Measurements from ENCODE around the gene KLHDC4.
"Not testable (repeated sequence)": the region's sequence is repeated elsewhere in the genome, so short reads cannot be mapped to it uniquely, and the experiment has no call there.

Gene KLHDC4

DNA sequence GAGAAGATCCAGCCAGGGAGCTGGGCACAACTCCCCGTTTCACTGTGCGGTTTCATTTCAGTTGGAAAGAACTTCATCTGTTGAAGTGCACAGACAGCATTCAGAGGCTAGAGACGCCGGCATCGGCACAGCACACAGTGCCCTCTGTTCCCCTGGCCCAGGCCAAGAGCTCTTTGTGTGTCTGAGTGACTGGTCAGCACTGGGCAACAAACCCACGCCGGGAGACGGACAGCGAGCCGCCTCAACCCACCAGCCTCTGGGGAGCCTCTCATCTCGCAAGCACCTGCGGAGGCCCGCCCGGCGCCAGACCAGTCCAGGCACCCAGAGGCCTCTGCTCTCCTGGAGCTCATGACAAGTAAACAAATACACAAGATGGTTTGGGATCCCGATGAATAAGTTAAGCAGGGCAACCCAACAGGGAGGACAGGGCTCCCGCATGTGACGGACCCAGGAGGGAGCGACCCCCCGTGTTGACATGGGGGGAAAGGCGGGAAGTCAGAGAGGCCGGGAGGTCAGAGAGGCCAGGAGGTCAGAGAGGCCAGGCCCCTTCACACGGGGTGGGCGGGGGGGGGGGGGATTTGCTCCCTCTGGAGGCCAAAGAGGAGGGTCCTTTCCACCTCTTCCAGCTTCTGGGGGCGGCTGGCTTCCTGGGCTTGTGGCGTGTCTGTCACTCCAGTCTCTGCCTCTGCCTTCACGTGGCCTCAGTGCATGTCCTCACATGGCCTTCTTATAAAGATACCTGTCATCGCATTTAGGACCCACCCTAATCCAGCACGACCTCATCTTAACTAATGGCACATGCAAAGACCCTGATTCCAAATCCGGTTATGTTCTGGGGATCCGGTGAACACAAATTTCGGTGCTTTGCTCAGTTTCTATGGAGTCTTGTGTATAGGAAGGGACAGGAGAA is 25.8 kb upstream of the KLHDC4 start:
- Histone ChIP-seq H4K8ac (ENCODE audit: low read depth, low read length) (no peak overlapping the region), H3K4me1 (ENCODE audit: control insufficient read depth, low read depth, low read length) (no peaks in the 10 kb centered on the region), H4K5ac (ENCODE audit: low read length) (no peak overlapping the region), H3K27ac (ENCODE audit: low read depth, low read length) (no peak overlapping the region), H3K9ac (ENCODE audit: low read length) (no peak overlapping the region), H2BK5ac (ENCODE audit: low read length) (no peak overlapping the region), H2AK5ac (ENCODE audit: low read length) (no peak overlapping the region), H2BK120ac (ENCODE audit: low read depth, low read length) (no peak overlapping the region), H3K23ac (ENCODE audit: low read length) (no peak overlapping the region), H3K4me2 (ENCODE audit: low read length) (no peak overlapping the region), H3K79me2 (ENCODE audit: control insufficient read depth, insufficient read depth, low read length) (no peaks in the 10 kb centered on the region), H3K18ac (ENCODE audit: low read length) (no peak overlapping the region), H3K79me1 (ENCODE audit: low read length) (no peaks in the 10 kb centered on the region), H3K4me3 (ENCODE audit: low read length) (no peak overlapping the region), H3K36me3 (ENCODE audit: control insufficient read depth, insufficient read depth, low read length) (no peaks in the 10 kb centered on the region), H2BK15ac (replicated peaks; ENCODE audit: low read depth) (no peak overlapping the region), H3K56ac (ENCODE audit: low read length) (no peak overlapping the region), H3K27me3 (ENCODE audit: insufficient read depth, low read length, poor library complexity) (no peaks in the 10 kb centered on the region), H3K4ac (ENCODE audit: low read depth, low read length) (no peak overlapping the region)
- no CpG with 5 or more reads among the region's 32 CpGs for WGBS (ENCODE audit: extremely low coverage, insufficient coverage, low lambda C conversion rate)
- DNase-seq: no peak

DNA sequence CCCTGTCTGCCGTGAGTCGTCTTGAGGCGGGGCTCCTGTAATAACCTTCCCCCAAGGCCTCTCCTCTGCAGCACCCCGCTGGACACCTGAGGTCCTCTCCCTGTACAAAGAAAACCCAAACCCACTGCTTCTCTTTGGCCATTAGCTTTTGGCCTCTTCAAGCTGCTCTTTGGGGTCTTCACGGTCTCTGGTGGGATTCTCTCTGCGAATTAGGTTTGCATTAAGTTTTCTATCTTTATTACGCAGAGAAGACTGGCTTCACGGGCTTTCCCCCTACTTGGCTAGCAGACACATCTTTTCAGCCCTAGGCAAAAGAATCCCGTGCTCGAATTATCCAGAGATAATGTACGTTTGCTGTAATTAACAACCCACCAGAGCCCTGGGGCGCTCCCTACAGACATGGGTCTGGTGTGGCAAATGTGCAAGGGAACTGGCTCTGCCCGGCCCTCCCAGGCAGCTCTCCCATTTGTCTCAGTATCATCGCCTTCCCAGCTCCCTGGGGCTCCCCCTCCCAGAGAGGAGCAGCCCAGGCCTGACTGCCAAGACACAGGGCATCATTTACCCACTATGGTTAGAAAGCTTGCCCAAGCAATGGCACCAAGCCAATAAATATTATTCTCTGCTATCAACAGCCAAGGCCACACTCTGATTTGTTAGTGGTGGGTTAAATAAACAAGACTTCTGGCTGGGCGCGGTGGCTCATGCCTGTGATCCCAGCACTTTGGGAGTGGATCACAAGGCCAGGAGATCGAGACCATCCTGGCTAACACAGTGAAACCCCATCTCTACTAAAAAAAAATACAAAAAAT is 24.7 kb upstream of the KLHDC4 start:
- no peak overlapping the region for H3K9ac ChIP-seq (ENCODE audit: low read length)
- no peaks in the 10 kb centered on the region for H3K79me2 ChIP-seq (ENCODE audit: control insufficient read depth, insufficient read depth, low read length)
- H3K4me1 ChIP-seq (ENCODE audit: control insufficient read depth, low read depth, low read length): no peaks in the 10 kb centered on the region
- no CpG with 5 or more reads among the region's 17 CpGs for WGBS (ENCODE audit: extremely low coverage, insufficient coverage, low lambda C conversion rate)
- H2BK5ac ChIP-seq (ENCODE audit: low read length): no peak overlapping the region
- no peaks in the 10 kb centered on the region for H3K79me1 ChIP-seq (ENCODE audit: low read length)
- no peak overlapping the region for H3K56ac ChIP-seq (ENCODE audit: low read length)
- H3K4ac ChIP-seq (ENCODE audit: low read depth, low read length): no peak overlapping the region
- no peak for DNase-seq
- no peak overlapping the region for H3K23ac ChIP-seq (ENCODE audit: low read length)
- H4K5ac ChIP-seq (ENCODE audit: low read length): no peak overlapping the region
- no peak overlapping the region for H4K8ac ChIP-seq (ENCODE audit: low read depth, low read length)
- H2AK5ac ChIP-seq (ENCODE audit: low read length): no peak overlapping the region
- H2BK120ac ChIP-seq (ENCODE audit: low read depth, low read length): no peak overlapping the region
- H3K4me2 ChIP-seq (ENCODE audit: low read length): no peak overlapping the region
- H3K4me3 ChIP-seq (ENCODE audit: low read length): no peak overlapping the region
- no peaks in the 10 kb centered on the region for H3K27me3 ChIP-seq (ENCODE audit: insufficient read depth, low read length, poor library complexity)
- H2BK15ac ChIP-seq (replicated peaks; ENCODE audit: low read depth): no peak overlapping the region
- no peak overlapping the region for H3K27ac ChIP-seq (ENCODE audit: low read depth, low read length)
- H3K36me3 ChIP-seq (ENCODE audit: control insufficient read depth, insufficient read depth, low read length): no peaks in the 10 kb centered on the region
- no peak overlapping the region for H3K18ac ChIP-seq (ENCODE audit: low read length)

DNA sequence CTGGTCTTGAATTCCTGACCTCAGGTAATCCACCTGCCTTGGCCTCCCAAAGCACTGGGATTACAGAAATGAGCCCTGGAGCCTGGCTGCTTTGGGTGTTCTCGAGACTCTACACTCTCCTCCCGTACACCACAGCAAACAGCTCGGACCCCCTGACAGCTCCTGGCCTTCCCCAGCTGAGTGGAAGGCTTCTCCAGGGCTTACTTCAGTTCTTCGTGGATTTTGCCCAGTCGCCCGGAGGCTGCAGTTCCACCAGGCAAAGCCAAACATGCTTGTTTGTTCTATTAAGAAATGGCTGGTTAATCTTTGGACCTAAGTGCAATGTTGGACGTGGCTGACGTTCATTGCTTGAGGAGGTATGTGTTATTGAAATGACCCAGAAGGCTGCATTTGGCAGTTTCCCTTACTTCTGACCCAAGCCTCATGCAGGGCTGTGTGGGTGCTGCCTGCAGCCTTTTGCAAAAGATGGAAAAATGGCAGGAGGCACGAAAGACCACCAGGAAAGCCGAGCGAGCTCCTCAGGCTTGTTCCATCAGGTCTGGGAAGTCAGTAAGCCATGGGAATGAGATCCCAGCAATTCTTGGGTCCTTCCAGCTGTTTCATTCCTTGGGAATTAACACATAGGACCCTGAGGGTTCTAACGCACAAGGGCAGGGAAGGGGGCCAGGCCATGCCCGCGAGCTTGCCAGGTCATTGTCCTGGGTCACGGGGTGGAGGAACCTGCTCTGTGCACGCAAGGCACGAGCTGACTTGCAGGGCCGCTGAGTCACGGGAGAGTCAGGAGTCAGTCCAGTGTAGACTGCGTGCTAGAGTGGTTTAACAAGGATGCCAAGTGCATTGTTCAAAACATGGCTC is 23.9 kb upstream of the KLHDC4 start:
- H2BK15ac ChIP-seq (replicated peaks; ENCODE audit: low read depth): no peak overlapping the region
- no peak overlapping the region for H3K4me2 ChIP-seq (ENCODE audit: low read length)
- no peak overlapping the region for H3K56ac ChIP-seq (ENCODE audit: low read length)
- H2BK120ac ChIP-seq (ENCODE audit: low read depth, low read length): no peak overlapping the region
- no peak overlapping the region for H3K18ac ChIP-seq (ENCODE audit: low read length)
- no peak overlapping the region for H2AK5ac ChIP-seq (ENCODE audit: low read length)
- no peak overlapping the region for H4K5ac ChIP-seq (ENCODE audit: low read length)
- no peak overlapping the region for H3K9ac ChIP-seq (ENCODE audit: low read length)
- H2BK5ac ChIP-seq (ENCODE audit: low read length): no peak overlapping the region
- H3K4ac ChIP-seq (ENCODE audit: low read depth, low read length): no peak overlapping the region
- WGBS (ENCODE audit: extremely low coverage, insufficient coverage, low lambda C conversion rate): no CpG with 5 or more reads among the region's 20 CpGs
- H3K27me3 ChIP-seq (ENCODE audit: insufficient read depth, low read length, poor library complexity): no peaks in the 10 kb centered on the region
- no peaks in the 10 kb centered on the region for H3K79me1 ChIP-seq (ENCODE audit: low read length)
- no peaks in the 10 kb centered on the region for H3K36me3 ChIP-seq (ENCODE audit: control insufficient read depth, insufficient read depth, low read length)
- H3K4me3 ChIP-seq (ENCODE audit: low read length): no peak overlapping the region
- H3K4me1 ChIP-seq (ENCODE audit: control insufficient read depth, low read depth, low read length): no peaks in the 10 kb centered on the region
- no peak for DNase-seq
- no peak overlapping the region for H3K27ac ChIP-seq (ENCODE audit: low read depth, low read length)
- no peak overlapping the region for H3K23ac ChIP-seq (ENCODE audit: low read length)
- H3K79me2 ChIP-seq (ENCODE audit: control insufficient read depth, insufficient read depth, low read length): no peaks in the 10 kb centered on the region
- H4K8ac ChIP-seq (ENCODE audit: low read depth, low read length): no peak overlapping the region

DNA sequence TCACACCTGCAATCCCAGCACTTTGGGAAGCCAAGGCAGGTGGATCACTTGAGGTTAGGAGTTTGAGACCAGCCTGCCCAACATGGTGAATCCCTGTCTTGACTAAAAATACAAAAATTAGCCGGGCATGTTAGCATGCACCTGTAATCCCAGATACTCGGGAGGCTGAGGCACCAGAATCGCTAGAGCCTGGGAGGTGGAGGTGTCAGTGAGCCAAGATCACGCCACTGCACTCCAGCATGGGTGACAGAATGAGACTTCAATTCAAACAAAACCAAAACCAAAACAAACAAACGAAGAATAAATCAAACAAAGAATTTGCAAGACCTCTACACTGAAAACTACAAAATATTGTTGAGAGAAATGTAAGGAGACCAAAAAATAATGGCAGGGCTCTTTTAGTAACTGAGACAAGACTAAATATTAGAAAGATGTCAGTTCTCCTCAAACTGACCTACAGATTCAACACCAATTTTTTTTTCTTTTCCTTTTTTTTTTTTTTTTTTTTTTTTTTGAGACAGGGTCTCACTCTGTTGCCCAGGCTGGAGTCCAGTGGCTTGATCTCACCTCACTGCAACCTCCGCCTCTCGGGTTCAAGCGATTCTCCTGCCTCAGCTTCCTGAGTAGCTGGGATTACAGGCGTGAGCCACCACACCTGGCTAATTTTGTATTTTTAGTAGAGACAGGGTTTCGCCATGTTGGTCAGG is 23.1 kb upstream of the KLHDC4 start:
- H2AK5ac ChIP-seq (ENCODE audit: low read length); H2BK120ac ChIP-seq (ENCODE audit: low read depth, low read length); H3K36me3 ChIP-seq (ENCODE audit: control insufficient read depth, insufficient read depth, low read length); H3K79me1 ChIP-seq (ENCODE audit: low read length); H3K27ac ChIP-seq (ENCODE audit: low read depth, low read length); H3K79me2 ChIP-seq (ENCODE audit: control insufficient read depth, insufficient read depth, low read length); H2BK5ac ChIP-seq (ENCODE audit: low read length); H3K56ac ChIP-seq (ENCODE audit: low read length); H4K8ac ChIP-seq (ENCODE audit: low read depth, low read length); H3K9ac ChIP-seq (ENCODE audit: low read length); H2BK15ac ChIP-seq (replicated peaks; ENCODE audit: low read depth); DNase-seq; H4K5ac ChIP-seq (ENCODE audit: low read length); H3K4me1 ChIP-seq (ENCODE audit: control insufficient read depth, low read depth, low read length); H3K23ac ChIP-seq (ENCODE audit: low read length); H3K27me3 ChIP-seq (ENCODE audit: insufficient read depth, low read length, poor library complexity); H3K4me2 ChIP-seq (ENCODE audit: low read length); H3K4me3 ChIP-seq (ENCODE audit: low read length); H3K4ac ChIP-seq (ENCODE audit: low read depth, low read length); H3K18ac ChIP-seq (ENCODE audit: low read length): not testable (repeated sequence)
- WGBS (ENCODE audit: extremely low coverage, insufficient coverage, low lambda C conversion rate): no CpG with 5 or more reads among the region's 10 CpGs

DNA sequence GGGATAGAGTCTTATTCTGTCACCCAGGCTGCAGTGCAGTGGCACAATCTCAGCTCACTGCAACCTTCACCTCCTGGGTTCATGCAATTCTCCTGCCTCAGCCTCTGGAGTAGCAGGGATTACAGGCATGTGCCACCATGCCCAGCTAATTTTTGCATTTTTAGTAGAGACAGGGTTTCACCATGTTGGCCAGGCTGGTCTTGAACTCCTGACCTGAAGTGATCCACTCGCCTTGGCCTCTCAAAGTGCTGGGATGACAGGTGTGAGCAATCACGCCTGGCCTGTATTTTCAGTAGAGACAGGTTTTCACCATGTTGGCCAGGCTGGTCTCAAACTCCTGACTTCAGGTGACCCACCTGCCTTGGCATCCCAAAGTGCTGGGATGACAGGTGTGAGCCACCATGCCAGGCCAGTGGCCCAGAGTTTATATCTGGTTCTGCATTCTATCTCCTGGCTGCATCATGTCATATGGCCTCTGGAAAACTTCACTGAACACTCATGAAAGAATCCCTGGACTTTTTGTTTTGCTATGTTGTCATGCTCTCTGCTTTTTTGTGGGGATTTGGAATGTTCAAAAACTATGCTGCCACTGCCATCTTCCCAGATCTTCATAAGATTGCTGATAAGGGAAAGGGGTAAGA is 21.8 kb upstream of the KLHDC4 start:
- not testable (repeated sequence) for H2AK5ac ChIP-seq (ENCODE audit: low read length); H3K79me2 ChIP-seq (ENCODE audit: control insufficient read depth, insufficient read depth, low read length); H3K79me1 ChIP-seq (ENCODE audit: low read length); H4K8ac ChIP-seq (ENCODE audit: low read depth, low read length); H3K4ac ChIP-seq (ENCODE audit: low read depth, low read length); H3K18ac ChIP-seq (ENCODE audit: low read length); H2BK120ac ChIP-seq (ENCODE audit: low read depth, low read length); H3K27me3 ChIP-seq (ENCODE audit: insufficient read depth, low read length, poor library complexity); H3K23ac ChIP-seq (ENCODE audit: low read length); DNase-seq; H3K56ac ChIP-seq (ENCODE audit: low read length); H3K4me2 ChIP-seq (ENCODE audit: low read length); H4K5ac ChIP-seq (ENCODE audit: low read length); H3K27ac ChIP-seq (ENCODE audit: low read depth, low read length); H3K9ac ChIP-seq (ENCODE audit: low read length); H3K36me3 ChIP-seq (ENCODE audit: control insufficient read depth, insufficient read depth, low read length); H3K4me3 ChIP-seq (ENCODE audit: low read length); H3K4me1 ChIP-seq (ENCODE audit: control insufficient read depth, low read depth, low read length); H2BK5ac ChIP-seq (ENCODE audit: low read length); H2BK15ac ChIP-seq (replicated peaks; ENCODE audit: low read depth)
- no CpG with 5 or more reads among the region's 2 CpGs for WGBS (ENCODE audit: extremely low coverage, insufficient coverage, low lambda C conversion rate)
